Hepatocyte (in vitro differentiated cells): ENCODE data around the gene AQP5.

ENCODE experiments used
- CTCF ChIP-seq: fragments of 200-600 bp; sonication (generic); IDR thresholded peaks from 2 replicates; pipeline ENCODE4 v1.5.1; 2016; ENCODE audit warnings: antibody characterized with exemption, mild to moderate bottlenecking; ENCODE audit not compliant: poor library complexity
- EZH2 ChIP-seq: fragments of 200-600 bp; sonication (generic); IDR thresholded peaks from 2 replicates; pipeline ENCODE4 v1.6.1; 2016; ENCODE audit warnings: antibody characterized with exemption, mild to moderate bottlenecking, borderline replicate concordance
- EZH2phosphoT487 ChIP-seq: fragments of 200-600 bp; sonication (generic); IDR thresholded peaks from one replicate; pipeline ENCODE4 v1.6.1; 2018; ENCODE audit warnings: antibody characterized with exemption, mild to moderate bottlenecking, low read depth, moderate library complexity; ENCODE audit not compliant: unreplicated experiment, severe bottlenecking

GRCh38 chr12:49956663-49957569 lies 4.8 kb upstream of the AQP5 start:
- TF ChIP-seq EZH2 = no peak
- no peak for TF ChIP-seq CTCF
- TF ChIP-seq EZH2phosphoT487 = no peak
